ENCODE measurements around the gene P2RY13.
A peak's percentile ranks its signal among the peaks of the same experiment; 100 is the strongest.

P2RY13 gene

DNA sequence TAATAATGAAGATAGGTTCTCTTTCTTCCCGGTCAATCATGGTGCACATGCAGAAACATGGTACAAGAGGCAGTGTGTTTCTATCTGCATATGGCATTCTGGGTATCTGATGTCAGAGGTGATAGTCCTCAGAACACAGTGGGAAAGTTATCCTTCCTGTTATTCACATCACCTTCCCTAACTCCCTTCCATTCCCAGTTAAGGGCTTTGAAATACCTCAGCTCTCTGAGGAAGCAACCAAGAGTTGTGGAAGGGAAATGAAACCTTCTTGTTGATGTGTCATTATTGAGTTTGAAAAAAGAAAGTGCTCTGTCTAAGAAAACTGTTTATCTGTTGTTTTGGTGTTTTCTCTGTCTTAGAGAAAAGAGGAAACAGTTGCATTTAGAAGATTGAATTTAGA, 21.9 kb upstream of the P2RY13 start:
- Histone ChIP-seq H3K9me3 (ENCODE audit: control insufficient read depth in 2 of 2, low read length in 2 of 2) (no peaks in the 10 kb centered on the region), H3K9ac (ENCODE audit: low read depth in 1 of 2, low read length in 2 of 2) (no peak overlapping the region), H3K4me3 (ENCODE audit: low read length in 2 of 2) (no peak overlapping the region), H3K4me1 (ENCODE audit: control insufficient read depth in 2 of 2, insufficient read depth in 2 of 2, low read length in 2 of 2) (no peaks in the 10 kb centered on the region), H3K27ac (ENCODE audit: low read depth in 2 of 2, low read length in 2 of 2) (no peak overlapping the region), H3K27me3 (ENCODE audit: control insufficient read depth in 2 of 2, insufficient read depth in 2 of 2, low read length in 2 of 2) (no peaks in the 10 kb centered on the region), H3K36me3 (ENCODE audit: control insufficient read depth in 2 of 2, insufficient read depth in 2 of 2, low read length in 2 of 2) (no peaks in the 10 kb centered on the region)

DNA sequence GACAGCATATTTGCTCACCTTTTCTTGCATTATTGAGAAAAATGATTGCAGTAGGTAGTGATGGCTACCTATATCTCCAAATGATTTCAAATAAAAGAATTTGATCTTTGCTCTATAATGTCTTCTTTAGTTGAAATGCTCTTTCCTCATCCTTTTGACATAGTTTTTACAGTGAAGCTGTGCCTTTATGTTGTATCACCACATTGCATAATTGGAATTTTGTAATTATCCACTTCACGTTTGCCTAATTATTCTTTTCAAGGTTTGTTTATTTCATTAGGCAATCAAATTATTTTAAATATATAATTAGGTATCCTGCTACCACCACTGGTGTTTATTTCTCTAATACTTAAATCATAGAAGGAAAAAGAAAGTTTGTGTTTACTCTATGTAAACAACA, 21.3 kb upstream of the P2RY13 start:
- Histone ChIP-seq H3K4me3 (ENCODE audit: low read length in 2 of 2) (no peak overlapping the region), H3K9ac (ENCODE audit: low read depth in 1 of 2, low read length in 2 of 2) (no peak overlapping the region), H3K27ac (ENCODE audit: low read depth in 2 of 2, low read length in 2 of 2) (no peak overlapping the region), H3K9me3 (ENCODE audit: control insufficient read depth in 2 of 2, low read length in 2 of 2) (no peaks in the 10 kb centered on the region), H3K4me1 (ENCODE audit: control insufficient read depth in 2 of 2, insufficient read depth in 2 of 2, low read length in 2 of 2) (no peaks in the 10 kb centered on the region), H3K36me3 (ENCODE audit: control insufficient read depth in 2 of 2, insufficient read depth in 2 of 2, low read length in 2 of 2) (no peaks in the 10 kb centered on the region), H3K27me3 (ENCODE audit: control insufficient read depth in 2 of 2, insufficient read depth in 2 of 2, low read length in 2 of 2) (no peaks in the 10 kb centered on the region)

DNA sequence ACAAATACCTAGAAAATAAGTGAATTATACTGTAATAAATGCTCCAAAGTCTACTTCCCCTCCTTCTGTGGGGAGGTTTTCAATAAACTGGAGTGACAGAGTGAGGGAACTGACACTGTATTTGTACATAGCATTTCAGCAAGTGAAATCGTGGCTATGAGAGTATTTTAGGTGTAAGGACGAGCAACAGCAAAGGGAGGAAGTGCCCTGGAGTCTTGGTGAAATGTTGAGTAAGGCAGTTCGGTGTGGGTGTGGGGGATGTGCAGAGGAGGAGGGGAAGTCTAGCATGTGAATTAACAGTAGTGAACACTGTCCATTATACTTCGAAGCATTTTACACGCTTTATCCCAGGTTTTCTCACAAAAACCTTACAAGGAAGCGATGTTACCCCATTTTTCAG, 18.1 kb upstream of the P2RY13 start:
- Histone ChIP-seq H3K4me3 (ENCODE audit: low read length in 2 of 2) (no peak overlapping the region), H3K36me3 (ENCODE audit: control insufficient read depth in 2 of 2, insufficient read depth in 2 of 2, low read length in 2 of 2) (no peaks in the 10 kb centered on the region), H3K9me3 (ENCODE audit: control insufficient read depth in 2 of 2, low read length in 2 of 2) (no peaks in the 10 kb centered on the region), H3K4me1 (ENCODE audit: control insufficient read depth in 2 of 2, insufficient read depth in 2 of 2, low read length in 2 of 2) (no peaks in the 10 kb centered on the region), H3K9ac (ENCODE audit: low read depth in 1 of 2, low read length in 2 of 2) (no peak overlapping the region), H3K27ac (ENCODE audit: low read depth in 2 of 2, low read length in 2 of 2) (no peak overlapping the region), H3K27me3 (ENCODE audit: control insufficient read depth in 2 of 2, insufficient read depth in 2 of 2, low read length in 2 of 2) (no peaks in the 10 kb centered on the region)

GRCh38 chr3:151346292-151346691, 16.9 kb upstream of the P2RY13 start:
- Histone ChIP-seq H3K27me3 (ENCODE audit: control insufficient read depth in 2 of 2, insufficient read depth in 2 of 2, low read length in 2 of 2) (no peaks in the 10 kb centered on the region), H3K9me3 (ENCODE audit: control insufficient read depth in 2 of 2, low read length in 2 of 2) (no peaks in the 10 kb centered on the region), H3K4me1 (ENCODE audit: control insufficient read depth in 2 of 2, insufficient read depth in 2 of 2, low read length in 2 of 2) (no peaks in the 10 kb centered on the region), H3K36me3 (ENCODE audit: control insufficient read depth in 2 of 2, insufficient read depth in 2 of 2, low read length in 2 of 2) (no peaks in the 10 kb centered on the region), H3K4me3 (ENCODE audit: low read length in 2 of 2) (no peak overlapping the region), H3K27ac (ENCODE audit: low read depth in 2 of 2, low read length in 2 of 2) (peak overlapping the region in 1 of 2 donors; percentile 32), H3K9ac (ENCODE audit: low read depth in 1 of 2, low read length in 2 of 2) (no peak overlapping the region)

- no peaks in the 10 kb centered on the region for H3K27me3 ChIP-seq (ENCODE audit: control insufficient read depth in 2 of 2, insufficient read depth in 2 of 2, low read length in 2 of 2)
- H3K36me3 ChIP-seq (ENCODE audit: control insufficient read depth in 2 of 2, insufficient read depth in 2 of 2, low read length in 2 of 2): no peaks in the 10 kb centered on the region
- H3K27ac ChIP-seq (ENCODE audit: low read depth in 2 of 2, low read length in 2 of 2): peak overlapping the region in 1 of 2 donors; percentile 32
- H3K9ac ChIP-seq (ENCODE audit: low read depth in 1 of 2, low read length in 2 of 2): no peak overlapping the region
- H3K9me3 ChIP-seq (ENCODE audit: control insufficient read depth in 2 of 2, low read length in 2 of 2): no peaks in the 10 kb centered on the region
- peak overlapping the region in 1 of 2 donors; percentile 45 for H3K4me3 ChIP-seq (ENCODE audit: low read length in 2 of 2)
- H3K4me1 ChIP-seq (ENCODE audit: control insufficient read depth in 2 of 2, insufficient read depth in 2 of 2, low read length in 2 of 2): no peaks in the 10 kb centered on the region
Observed at GRCh38 chr3:151345859-151346258, 16.5 kb upstream of the P2RY13 start.

GRCh38 chr3:151331696-151332095, 2.3 kb upstream of the P2RY13 start:
- no peaks in the 10 kb centered on the region for H3K4me1 ChIP-seq (ENCODE audit: control insufficient read depth in 2 of 2, insufficient read depth in 2 of 2, low read length in 2 of 2)
- H3K9ac ChIP-seq (ENCODE audit: low read depth in 1 of 2, low read length in 2 of 2): no peak overlapping the region
- H3K27ac ChIP-seq (ENCODE audit: low read depth in 2 of 2, low read length in 2 of 2): peak overlapping the region in 1 of 2 donors; percentile 1
- H3K9me3 ChIP-seq (ENCODE audit: control insufficient read depth in 2 of 2, low read length in 2 of 2): no peaks in the 10 kb centered on the region
- H3K4me3 ChIP-seq (ENCODE audit: low read length in 2 of 2): no peak overlapping the region
- H3K36me3 ChIP-seq (ENCODE audit: control insufficient read depth in 2 of 2, insufficient read depth in 2 of 2, low read length in 2 of 2): no peaks in the 10 kb centered on the region
- no peaks in the 10 kb centered on the region for H3K27me3 ChIP-seq (ENCODE audit: control insufficient read depth in 2 of 2, insufficient read depth in 2 of 2, low read length in 2 of 2)

DNA sequence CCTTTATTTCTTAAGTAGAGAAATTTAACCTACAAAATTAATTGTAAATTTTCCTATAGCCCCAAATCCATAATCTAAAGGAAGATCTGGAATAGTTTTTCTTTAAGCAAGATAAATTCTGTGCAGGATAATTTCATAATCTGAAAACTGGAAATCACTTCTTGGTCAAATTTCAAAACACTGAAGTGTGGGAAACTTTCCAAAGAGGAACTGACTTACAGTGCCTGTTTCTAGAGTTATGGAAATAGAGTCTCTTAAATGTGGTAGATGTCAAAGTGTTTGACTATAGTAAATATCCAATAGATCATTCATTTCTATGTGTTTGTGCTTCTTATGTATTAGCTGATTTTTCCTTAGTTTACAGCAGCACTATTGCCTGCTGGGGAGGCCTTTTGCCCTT, 1.6 kb upstream of the P2RY13 start:
- Histone ChIP-seq H3K27me3 (ENCODE audit: control insufficient read depth in 2 of 2, insufficient read depth in 2 of 2, low read length in 2 of 2) (no peaks in the 10 kb centered on the region), H3K27ac (ENCODE audit: low read depth in 2 of 2, low read length in 2 of 2) (no peak overlapping the region), H3K9ac (ENCODE audit: low read depth in 1 of 2, low read length in 2 of 2) (no peak overlapping the region), H3K36me3 (ENCODE audit: control insufficient read depth in 2 of 2, insufficient read depth in 2 of 2, low read length in 2 of 2) (no peaks in the 10 kb centered on the region), H3K9me3 (ENCODE audit: control insufficient read depth in 2 of 2, low read length in 2 of 2) (no peaks in the 10 kb centered on the region), H3K4me1 (ENCODE audit: control insufficient read depth in 2 of 2, insufficient read depth in 2 of 2, low read length in 2 of 2) (no peaks in the 10 kb centered on the region), H3K4me3 (ENCODE audit: low read length in 2 of 2) (no peak overlapping the region)

DNA sequence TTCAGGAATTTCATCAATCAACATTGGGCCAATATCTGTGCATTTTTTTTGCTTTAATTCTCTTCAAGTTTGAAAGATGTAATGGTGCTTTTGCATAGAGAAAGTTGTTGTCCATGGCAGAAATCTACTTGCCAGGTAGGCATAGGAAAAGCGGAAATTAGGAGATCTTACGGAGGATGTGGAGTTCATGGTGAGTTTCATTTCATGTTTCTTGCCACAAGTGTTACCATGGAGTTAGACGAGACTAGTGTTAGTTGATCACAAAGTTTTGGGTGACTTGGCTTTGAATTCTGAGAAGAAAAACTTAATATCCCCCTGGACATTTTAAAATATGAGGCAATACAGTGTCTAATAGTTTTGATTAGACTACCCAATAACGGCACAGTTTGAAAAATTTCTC, 1.0 kb upstream of the P2RY13 start:
- no peak overlapping the region for H3K27ac ChIP-seq (ENCODE audit: low read depth in 2 of 2, low read length in 2 of 2)
- no peaks in the 10 kb centered on the region for H3K4me1 ChIP-seq (ENCODE audit: control insufficient read depth in 2 of 2, insufficient read depth in 2 of 2, low read length in 2 of 2)
- no peaks in the 10 kb centered on the region for H3K9me3 ChIP-seq (ENCODE audit: control insufficient read depth in 2 of 2, low read length in 2 of 2)
- no peak overlapping the region for H3K9ac ChIP-seq (ENCODE audit: low read depth in 1 of 2, low read length in 2 of 2)
- no peaks in the 10 kb centered on the region for H3K36me3 ChIP-seq (ENCODE audit: control insufficient read depth in 2 of 2, insufficient read depth in 2 of 2, low read length in 2 of 2)
- H3K4me3 ChIP-seq (ENCODE audit: low read length in 2 of 2): no peak overlapping the region
- H3K27me3 ChIP-seq (ENCODE audit: control insufficient read depth in 2 of 2, insufficient read depth in 2 of 2, low read length in 2 of 2): no peaks in the 10 kb centered on the region

GRCh38 chr3:151328298-151328995, 902 bp downstream of the P2RY13 start:
- Histone ChIP-seq H3K27ac (ENCODE audit: low read depth in 2 of 2, low read length in 2 of 2) (no peak overlapping the region), H3K4me1 (ENCODE audit: control insufficient read depth in 2 of 2, insufficient read depth in 2 of 2, low read length in 2 of 2) (no peaks in the 10 kb centered on the region), H3K9me3 (ENCODE audit: control insufficient read depth in 2 of 2, low read length in 2 of 2) (no peaks in the 10 kb centered on the region), H3K27me3 (ENCODE audit: control insufficient read depth in 2 of 2, insufficient read depth in 2 of 2, low read length in 2 of 2) (no peaks in the 10 kb centered on the region), H3K36me3 (ENCODE audit: control insufficient read depth in 2 of 2, insufficient read depth in 2 of 2, low read length in 2 of 2) (no peaks in the 10 kb centered on the region), H3K9ac (ENCODE audit: low read depth in 1 of 2, low read length in 2 of 2) (no peak overlapping the region), H3K4me3 (ENCODE audit: low read length in 2 of 2) (peak overlapping the region in 1 of 2 donors; percentile 58)

- no peak overlapping the region for H3K9ac ChIP-seq (ENCODE audit: low read depth in 1 of 2, low read length in 2 of 2)
- no peaks in the 10 kb centered on the region for H3K9me3 ChIP-seq (ENCODE audit: control insufficient read depth in 2 of 2, low read length in 2 of 2)
- no peaks in the 10 kb centered on the region for H3K27me3 ChIP-seq (ENCODE audit: control insufficient read depth in 2 of 2, insufficient read depth in 2 of 2, low read length in 2 of 2)
- no peak overlapping the region for H3K27ac ChIP-seq (ENCODE audit: low read depth in 2 of 2, low read length in 2 of 2)
- H3K4me1 ChIP-seq (ENCODE audit: control insufficient read depth in 2 of 2, insufficient read depth in 2 of 2, low read length in 2 of 2): no peaks in the 10 kb centered on the region
- no peaks in the 10 kb centered on the region for H3K36me3 ChIP-seq (ENCODE audit: control insufficient read depth in 2 of 2, insufficient read depth in 2 of 2, low read length in 2 of 2)
- H3K4me3 ChIP-seq (ENCODE audit: low read length in 2 of 2): peak overlapping the region in 1 of 2 donors; percentile 58
Observed at GRCh38 chr3:151327571-151328198, 1.7 kb downstream of the P2RY13 start.
